Lung (tissue), 13 donors: ENCODE results near the gene GATM. TPM values are rescaled to one million over a fixed set of nuclear protein-coding genes. Genes with fewer than 3 reads are reported as not detected.
"Not testable (repeated sequence)": the region's sequence is repeated elsewhere in the genome, so short reads cannot be mapped to it uniquely, and the experiment has no call there.

ENCODE experiments used
- ATAC-seq: fragments of 200-7000 bp; cut with Tn5 transposase; one replicate; pipeline ENCODE4 v1.9.1; 2020; ENCODE audit warnings: moderate number of reproducible peaks; ENCODE audit not compliant: insufficient read depth, low FRiP score
- DNase-seq, 3 donors: peaks; one replicate each; pipeline ENCODE4 v3.0.0-alpha.2; 2013 to 2017
- H3K27ac ChIP-seq, 2 donors: one replicate each; pipeline ENCODE4 v1.5.1; 2013; ENCODE audit warnings: mild to moderate bottlenecking in 2 of 2, moderate library complexity in 2 of 2, control low read depth in 1 of 2, inconsistent platforms in 1 of 2, low read depth in 1 of 2, low read length in 1 of 2
- H3K27me3 ChIP-seq, 3 donors: one replicate each; pipeline ENCODE4 v1.5.1; 2013; ENCODE audit warnings: low read length in 2 of 3; ENCODE audit not compliant: control insufficient read depth in 3 of 3, insufficient read depth in 3 of 3
- H3K36me3 ChIP-seq, 4 donors: one replicate each; pipeline ENCODE4 v1.5.1; 2013; ENCODE audit warnings: low read length in 4 of 4, mild to moderate bottlenecking in 1 of 4, moderate library complexity in 1 of 4; ENCODE audit not compliant: control insufficient read depth in 4 of 4, insufficient read depth in 4 of 4
- H3K4me1 ChIP-seq, 5 donors: one replicate each; pipeline ENCODE4 v1.5.1; 2013; ENCODE audit warnings: low read length in 5 of 5, mild to moderate bottlenecking in 2 of 5, moderate library complexity in 1 of 5; ENCODE audit not compliant: control insufficient read depth in 5 of 5, insufficient read depth in 5 of 5
- H3K4me3 ChIP-seq: one replicate; pipeline ENCODE4 v1.5.1; 2013; ENCODE audit warnings: mild to moderate bottlenecking, control low read depth, moderate library complexity
- H3K9ac ChIP-seq, 2 donors: one replicate each; pipeline ENCODE4 v1.5.1; 2013; ENCODE audit warnings: low read length in 2 of 2, control low read depth in 1 of 2; ENCODE audit not compliant: insufficient read depth in 1 of 2
- H3K9me3 ChIP-seq, 4 donors: one replicate each; pipeline ENCODE4 v1.5.1; 2013; ENCODE audit warnings: low read length in 3 of 4, mild to moderate bottlenecking in 1 of 4, moderate library complexity in 1 of 4; ENCODE audit not compliant: control insufficient read depth in 4 of 4, insufficient read depth in 3 of 4
- WGBS, 2 donors: extraction: QIAGEN DNeasy Blood & Tissue Kit; methylation state at CpG; one replicate each; pipeline ENCODE4 v1.1.7; 2013; 5-methylcytosine and 5-hydroxymethylcytosine counted together
- polyA plus RNA-seq, 2 donors: library from polyadenylated mRNA; stranded (reverse); fragments of 200-250 nt; gene quantifications; one replicate each; pipeline ENCODE4 v1.2.1, GENCODE V29; 2013
- small RNA-seq: library from RNA; depleted of rRNA; stranded (forward); fragments of <200 nt; gene quantifications from one replicate; pipeline ENCODE3, GENCODE V24; 2014; ENCODE audit warnings: low replicate concordance
- total RNA-seq, 2 donors: library from RNA; depleted of rRNA in 1 of 2; stranded (reverse); fragments of >200 nt in 1 of 2; gene quantifications; one replicate each; pipeline ENCODE4 v1.2.1, GENCODE V29; 2014 to 2021
- TF ChIP-seq, protein P1 (sequence below): IDR thresholded peaks from 2 replicates; pipeline ENCODE4 v1.5.1; 2012; ENCODE audit warnings: mild to moderate bottlenecking; ENCODE audit errors: control extremely low read depth, extremely low read depth
- donor health status: control.
- donor health status: control.
- donor health status: Bipolar disorder and iron deficiency.
- donor health status: healthy.
- donor health status: DM: yes; HTN: yes; CAD: no.

The GATM gene
- total and polyA plus RNA-seq, 4 donors = 2.5 to 12.2 (median 4.6) TPM

DNA sequence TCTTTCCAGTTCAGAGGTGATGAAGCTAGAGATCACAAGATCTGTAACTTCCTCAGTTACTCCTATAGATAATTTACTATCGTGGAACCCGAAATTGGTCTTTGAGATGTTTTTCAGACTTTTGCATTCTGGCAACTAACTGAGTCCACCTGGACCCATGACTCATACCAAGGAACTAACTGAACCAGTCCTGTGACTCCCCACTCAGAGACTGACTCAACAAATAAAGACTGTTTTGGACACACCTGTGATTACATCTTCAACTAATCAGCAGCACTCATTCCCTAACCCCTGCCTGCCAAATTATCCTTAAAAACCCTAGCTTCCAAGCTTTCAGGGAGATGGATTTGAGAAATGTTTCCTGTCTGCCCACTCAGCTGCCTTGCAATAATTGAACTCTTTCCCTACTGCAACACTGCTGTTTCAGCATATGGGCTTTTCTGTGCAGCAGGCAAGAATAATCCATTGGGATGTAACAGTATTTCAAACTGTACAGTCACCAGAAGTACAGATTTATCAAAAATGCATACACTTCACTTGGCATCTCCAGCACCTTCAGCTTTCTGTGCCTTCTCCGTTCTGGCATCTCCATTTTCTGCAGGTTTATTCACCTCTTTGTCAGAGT is 57.7 kb downstream of the GATM start:
- Histone ChIP-seq H3K4me3 (no peak overlapping the region), H3K27me3 (no peaks in the 10 kb centered on the region), H3K36me3 (no peaks in the 10 kb centered on the region), H3K27ac (no peak overlapping the region), H3K9me3 (no peaks in the 10 kb centered on the region), H3K4me1 (no peaks in the 10 kb centered on the region), H3K9ac (no peak overlapping the region)
- TF ChIP-seq, protein P1, sequence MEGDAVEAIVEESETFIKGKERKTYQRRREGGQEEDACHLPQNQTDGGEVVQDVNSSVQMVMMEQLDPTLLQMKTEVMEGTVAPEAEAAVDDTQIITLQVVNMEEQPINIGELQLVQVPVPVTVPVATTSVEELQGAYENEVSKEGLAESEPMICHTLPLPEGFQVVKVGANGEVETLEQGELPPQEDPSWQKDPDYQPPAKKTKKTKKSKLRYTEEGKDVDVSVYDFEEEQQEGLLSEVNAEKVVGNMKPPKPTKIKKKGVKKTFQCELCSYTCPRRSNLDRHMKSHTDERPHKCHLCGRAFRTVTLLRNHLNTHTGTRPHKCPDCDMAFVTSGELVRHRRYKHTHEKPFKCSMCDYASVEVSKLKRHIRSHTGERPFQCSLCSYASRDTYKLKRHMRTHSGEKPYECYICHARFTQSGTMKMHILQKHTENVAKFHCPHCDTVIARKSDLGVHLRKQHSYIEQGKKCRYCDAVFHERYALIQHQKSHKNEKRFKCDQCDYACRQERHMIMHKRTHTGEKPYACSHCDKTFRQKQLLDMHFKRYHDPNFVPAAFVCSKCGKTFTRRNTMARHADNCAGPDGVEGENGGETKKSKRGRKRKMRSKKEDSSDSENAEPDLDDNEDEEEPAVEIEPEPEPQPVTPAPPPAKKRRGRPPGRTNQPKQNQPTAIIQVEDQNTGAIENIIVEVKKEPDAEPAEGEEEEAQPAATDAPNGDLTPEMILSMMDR = no peak
- WGBS, 2 donors = 72 to 87% methylated on average over 3 of the region's 3 CpGs
- no peak for ATAC-seq
- DNase-seq = no peak

- WGBS, 2 donors = 79 to 81% methylated on average over 7 of the region's 7 CpGs
- TF ChIP-seq, protein P1 = no peak
- ATAC-seq = no peak
Observed at GRCh38 chr15:45319472-45320214, 58.7 kb downstream of the GATM start.

GRCh38 chr15:45314960-45315359 is 63.4 kb downstream of the GATM start:
- TF ChIP-seq, protein P1 = no peak
- DNase-seq (peak in 2 of 3 donors; percentile 25 to 30), ATAC-seq (no peak)
- Histone ChIP-seq H3K4me3 (no peak overlapping the region), H3K27me3 (no peaks in the 10 kb centered on the region), H3K27ac (no peak overlapping the region), H3K36me3 (no peaks in the 10 kb centered on the region), H3K9ac (no peak overlapping the region), H3K4me1 (no peaks in the 10 kb centered on the region), H3K9me3 (peaks cover 0 to 2% (median 0%) of the 10 kb centered on the region in 4 donors)
- 75 to 77% methylated on average over 13 of the region's 13 CpGs for WGBS, 2 donors

More at GRCh38 chr15:45319472-45320214, 58.7 kb downstream of the GATM start:
- H3K4me3 ChIP-seq = no peak overlapping the region
- peaks cover 0 to 2% (median 0%) of the 10 kb centered on the region in 4 donors for H3K9me3 ChIP-seq
- H3K27ac ChIP-seq = no peak overlapping the region
- H3K9ac ChIP-seq = no peak overlapping the region
- no peaks in the 10 kb centered on the region for H3K4me1 ChIP-seq
- H3K27me3 ChIP-seq = no peaks in the 10 kb centered on the region
- no peaks in the 10 kb centered on the region for H3K36me3 ChIP-seq
- DNase-seq = no peak

- H3K36me3 ChIP-seq, H3K9me3 ChIP-seq, H3K4me1 ChIP-seq, H3K27ac ChIP-seq, DNase-seq, H3K9ac ChIP-seq, H3K4me3 ChIP-seq, H3K27me3 ChIP-seq, ATAC-seq: not testable (repeated sequence)
- WGBS, 2 donors = 91 to 93% methylated on average over 23 to 31 of the region's 31 CpGs
Observed at GRCh38 chr15:45314117-45314516, 64.2 kb downstream of the GATM start.

Small RNA genes within 50 kb of the gene (small RNA-seq; reads per million reads assigned to genes)
- not detected for gene RNU6-953P

Other genes starting within 250 kb of the GATM start
- 100 to 1,000 TPM in 1 of 2 donors, 10 to 100 TPM in 1; 42.6 to 203 TPM for gene DUOXA1, start 248.7 kb downstream of the GATM start, total RNA-seq
- 100 to 1,000 TPM in 1 of 2 donors, 10 to 100 TPM in 1; 86.8 to 129 TPM for gene DUOXA1, start 248.7 kb downstream of the GATM start, polyA plus RNA-seq
- 100 to 1,000 TPM in 1 of 2 donors, 10 to 100 TPM in 1; 61.7 to 363 TPM for gene DUOX1, start 248.6 kb downstream of the GATM start, total RNA-seq
- 100 to 1,000 TPM in 1 of 2 donors, 10 to 100 TPM in 1; 70.5 to 160 TPM for gene DUOX1, start 248.6 kb downstream of the GATM start, polyA plus RNA-seq
- 10 to 100 TPM in 1 of 2 donors, 1 to 10 TPM in 1; 4.6 to 15.9 TPM for gene SHF, start 190.6 kb downstream of the GATM start, total RNA-seq
- gene SHF, start 190.6 kb downstream of the GATM start, polyA plus RNA-seq = 1 to 10 TPM; 1.9 to 3.4 TPM
- gene SLC28A2, start 126.3 kb downstream of the GATM start, total RNA-seq = 1 to 10 TPM in 1 of 2 donors, under 1 TPM in 1; 0.28 to 1.5 TPM
- under 1 TPM; 0.10 to 0.23 TPM for gene SLC28A2, start 126.3 kb downstream of the GATM start, polyA plus RNA-seq
- 1 to 10 TPM; 4.5 to 7.8 TPM for gene SLC30A4, start 144.2 kb upstream of the GATM start, total RNA-seq
- gene SLC30A4, start 144.2 kb upstream of the GATM start, polyA plus RNA-seq = 1 to 10 TPM; 1.0 to 1.4 TPM
- gene BLOC1S6, start 208.8 kb upstream of the GATM start, total RNA-seq = 10 to 100 TPM; 34.5 to 56.5 TPM
- 10 to 100 TPM; 15.2 to 26.1 TPM for gene BLOC1S6, start 208.8 kb upstream of the GATM start, polyA plus RNA-seq